VCaP (cell line): ENCODE results near the gene CACNA1D.

Source experiments
- H3K27ac ChIP-seq: fragments of 450-650 bp; 2 replicates; pipeline ENCODE4 v1.5.1; 2017
- CTCF ChIP-seq: fragments of 450-650 bp; conservative IDR thresholded peaks from 2 replicates; pipeline ENCODE4 v1.5.1; 2017; ENCODE audit warnings: mild to moderate bottlenecking, moderate library complexity

The CACNA1D gene

GRCh38 chr3:53829605-53830004 is 335.2 kb downstream of the CACNA1D start:
- H3K27ac ChIP-seq, result peak overlapping the region; percentile 52
- no peak for TF ChIP-seq CTCF

- no peak overlapping the region for H3K27ac ChIP-seq
- TF ChIP-seq CTCF, result no peak
These were observed 336.5 kb downstream of the CACNA1D start for GRCh38 chr3:53830944-53831343.

GRCh38 chr3:53833053-53833645 is 338.7 kb downstream of the CACNA1D start:
- H3K27ac ChIP-seq, result no peak overlapping the region
- no peak for TF ChIP-seq CTCF

- no peak for TF ChIP-seq CTCF
- H3K27ac ChIP-seq, result no peak overlapping the region
These were observed 339.3 kb downstream of the CACNA1D start for GRCh38 chr3:53833700-53834099.

GRCh38 chr3:53834429-53835095 is 340.2 kb downstream of the CACNA1D start:
- no peak for TF ChIP-seq CTCF
- H3K27ac ChIP-seq, result no peak overlapping the region

- no peak for TF ChIP-seq CTCF
- no peak overlapping the region for H3K27ac ChIP-seq
These were observed 340.8 kb downstream of the CACNA1D start for GRCh38 chr3:53835257-53835656.

- H3K27ac ChIP-seq, result no peak overlapping the region
These were observed 341.9 kb downstream of the CACNA1D start for GRCh38 chr3:53836084-53836872.

More at GRCh38 chr3:53836084-53836872, 341.9 kb downstream of the CACNA1D start:
- TF ChIP-seq CTCF, result no peak
